Measurements from ENCODE around the gene PTGES.

DNA sequence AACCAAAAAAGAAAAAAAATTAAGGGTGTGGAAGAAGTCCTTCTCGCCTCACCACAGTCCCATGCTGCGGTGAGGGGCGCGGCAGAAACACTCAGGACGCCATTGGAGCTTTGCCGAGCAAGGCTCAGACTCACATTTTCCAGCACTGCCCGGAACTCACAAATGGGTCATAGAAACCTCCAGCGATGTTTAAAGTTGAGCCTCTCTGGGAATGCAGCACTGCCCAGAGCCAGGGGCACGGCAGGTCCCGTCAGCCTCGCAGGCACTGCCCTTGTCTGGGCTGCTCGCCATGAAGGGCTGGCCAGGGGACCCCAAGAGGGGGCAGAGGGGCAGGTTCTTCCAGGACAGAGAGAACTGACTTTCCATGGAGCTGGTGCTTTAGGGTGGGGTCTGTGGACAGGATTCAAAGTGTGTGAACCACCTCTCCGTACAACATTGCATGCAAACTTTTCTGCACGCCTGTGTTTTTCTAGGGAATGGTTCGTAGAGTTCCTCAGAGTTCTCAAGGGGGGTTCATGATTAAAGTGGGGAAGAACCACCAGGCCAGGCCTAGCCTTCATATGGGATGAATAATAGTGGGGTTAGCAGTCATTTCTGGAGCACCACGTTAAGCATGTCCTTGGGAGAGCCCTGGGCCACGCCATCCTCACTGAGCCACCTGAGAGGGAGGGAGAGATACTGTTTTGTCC is 49.0 kb downstream of the PTGES start:
- TF ChIP-seq POLR2AphosphoS5 (IDR thresholded peaks at IDR 0.05; ENCODE audit: low read depth, low read length) (no peak), POLR2A (IDR thresholded peaks at IDR 0.05; ENCODE audit: low read depth, low read length) (no peak), TAF1 (IDR thresholded peaks at IDR 0.05; ENCODE audit: low read depth, low read length) (no peak)

All from GM12891 (cell line).